K562 (cell line): ENCODE data around the gene KCNK7. TPM values are rescaled to one million over a fixed set of nuclear protein-coding genes. Genes with fewer than 3 reads are reported as not detected.

Experiments used
- ATAC-seq: fragments of 200-7000 bp; cut with Tn5 transposase; 3 replicates; pipeline ENCODE4 v1.9.1; 2020; ENCODE audit warnings: moderate library complexity
- BruUV-seq: library from RNA; stranded (reverse); fragments of 400-500 nt; replicated peaks from 2 replicates; lab custom pipeline; 2021; lab: Mats Ljungman, UMichigan
- CTCF ChIA-PET: fragments of 300-600 bp; formaldehyde crosslinking; extraction: SDS; loops from one replicate; lab custom pipeline; 2021; ENCODE audit warnings: low intra/inter-chr PET ratio; lab: Yijun Ruan, JAX
- POLR2A ChIA-PET: fragments of 300-600, 350-650 bp; sonication (Branson Sonifier 250); formaldehyde crosslinking; extraction: SDS; loops from one replicate; lab custom pipeline; 2021; ENCODE audit warnings: antibody characterized with exemption, inconsistent platforms; lab: Yijun Ruan, JAX
- DNase-seq, 4 experiments: peaks; one replicate each; pipeline versions ENCODE4 v3.0.0 to v3.0.0-alpha.2; 2011 to 2018; ENCODE audit warnings: low spot score in 3 of 4, mixed read lengths in 3 of 4; ENCODE audit errors: extremely low read depth in 1 of 4
- FAIRE-seq: peaks from 2 replicates; lab custom pipeline; 2011; peaks lifted over from hg19 to GRCh38; lab: Jason Lieb, UNC
- H2AFZ ChIP-seq: 2 replicates; pipeline ENCODE4 v1.6.0; 2011; ENCODE audit warnings: low read depth, low read length, control low read depth, inconsistent platforms
- H3K27ac ChIP-seq: fragments of 200-600 bp; 3 replicates; pipeline ENCODE4 v1.8.0; 2011; ENCODE audit warnings: low read depth, mild to moderate bottlenecking, control low read depth, inconsistent platforms, low read length, moderate library complexity, mixed read lengths; ENCODE audit errors: extremely low read depth
- H3K27me3 ChIP-seq, 2 experiments: fragments of 300-600 bp in 1 of 2; 2 replicates in 1 of 2; 3 replicates in 1 of 2; pipeline versions ENCODE4 v1.6.0 to v1.8.0; 2011; ENCODE audit warnings: inconsistent platforms in 2 of 2, low read length in 2 of 2, mild to moderate bottlenecking in 1 of 2, mixed read lengths in 1 of 2, moderate library complexity in 1 of 2; ENCODE audit not compliant: control insufficient read depth in 2 of 2, insufficient read depth in 2 of 2
- H3K36me3 ChIP-seq: fragments of 300-600 bp; 3 replicates; pipeline ENCODE4 v1.8.0; 2011; ENCODE audit warnings: mild to moderate bottlenecking, low read length, inconsistent platforms; ENCODE audit not compliant: control insufficient read depth, insufficient read depth
- H3K4me1 ChIP-seq, 2 experiments: fragments of 200-600 bp in 1 of 2; replicated peaks in 1 of 2; 2 replicates in 1 of 2; 3 replicates in 1 of 2; pipeline versions ENCODE4 v1.5.1 to v1.8.0; 2011; ENCODE audit warnings: inconsistent platforms in 2 of 2, low read length in 2 of 2, mild to moderate bottlenecking in 1 of 2, mixed read lengths in 1 of 2, moderate library complexity in 1 of 2; ENCODE audit not compliant: control insufficient read depth in 2 of 2, insufficient read depth in 2 of 2
- H3K4me2 ChIP-seq: 2 replicates; pipeline ENCODE4 v1.6.1; 2011; ENCODE audit warnings: low read length, control low read depth, inconsistent platforms, mixed read lengths; ENCODE audit not compliant: insufficient read depth
- H3K4me3 ChIP-seq: fragments of 200-600 bp; sonication (generic), shearing (Covaris generic); 2 replicates; pipeline ENCODE4 v1.5.1; 2016; ENCODE audit warnings: control low read depth, inconsistent platforms
- H3K79me2 ChIP-seq: fragments of 200-600 bp; 3 replicates; pipeline ENCODE4 v1.8.0; 2011; ENCODE audit warnings: low read length, inconsistent platforms; ENCODE audit not compliant: control insufficient read depth, insufficient read depth
- H3K9ac ChIP-seq, 2 experiments: 2 replicates each; pipeline versions ENCODE4 v1.6.0 to v1.6.1; 2011; ENCODE audit warnings: low read depth in 2 of 2, low read length in 2 of 2, control low read depth in 1 of 2, inconsistent platforms in 1 of 2, mild to moderate bottlenecking in 1 of 2, mixed read lengths in 1 of 2; ENCODE audit not compliant: insufficient read depth in 1 of 2
- H3K9me1 ChIP-seq: one replicate; pipeline ENCODE4 v1.6.0; 2011; ENCODE audit warnings: inconsistent platforms, mild to moderate bottlenecking, low read length, moderate library complexity; ENCODE audit not compliant: control insufficient read depth, insufficient read depth
- H3K9me3 ChIP-seq: replicated peaks from 2 replicates; pipeline ENCODE4 v1.5.1; 2011; ENCODE audit warnings: low read depth, low read length, inconsistent platforms; ENCODE audit not compliant: control insufficient read depth, insufficient read depth
- H4K20me1 ChIP-seq: replicated peaks from 2 replicates; pipeline ENCODE4 v1.6.1; 2011; ENCODE audit warnings: low read length, inconsistent platforms, mixed read lengths; ENCODE audit not compliant: control insufficient read depth, insufficient read depth
- ARNT ChIP-seq, 2 experiments: fragments of 450-650 bp; IDR thresholded peaks; 2 replicates each; pipeline ENCODE4 v1.6.1; 2016; ENCODE audit warnings: mild to moderate bottlenecking in 1 of 2
- BCLAF1 ChIP-seq, 2 experiments: fragments of 450-650 bp in 1 of 2; IDR thresholded peaks; 2 replicates each; pipeline ENCODE4 v1.6.1; 2011 to 2017; ENCODE audit warnings: low read depth in 2 of 2, antibody characterized with exemption in 1 of 2, borderline replicate concordance in 1 of 2, low read length in 1 of 2, mild to moderate bottlenecking in 1 of 2, mixed read lengths in 1 of 2; ENCODE audit not compliant: control insufficient read depth in 1 of 2
- HCFC1 ChIP-seq: IDR thresholded peaks from 2 replicates; pipeline ENCODE4 v1.6.1; 2012; ENCODE audit warnings: low read depth, low read length, improper control_type of control experiment
- NFATC3 ChIP-seq: fragments of 450-650 bp; IDR thresholded peaks from 2 replicates; pipeline ENCODE4 v1.6.1; 2017; ENCODE audit warnings: mild to moderate bottlenecking
- POLR2G ChIP-seq: fragments of 200-400 bp; formaldehyde crosslinking; IDR thresholded peaks from 2 replicates; pipeline ENCODE4 v1.6.1; 2017; ENCODE audit warnings: low read depth, mild to moderate bottlenecking, antibody characterized with exemption, low read length, moderate library complexity
- RBFOX2 ChIP-seq: fragments of 200-400 bp; formaldehyde crosslinking; IDR thresholded peaks from 2 replicates; pipeline ENCODE4 v1.6.1; 2017; ENCODE audit warnings: low read depth, mild to moderate bottlenecking, low read length, moderate library complexity
- SRSF9 ChIP-seq: fragments of 200-400 bp; formaldehyde crosslinking; IDR thresholded peaks from 2 replicates; pipeline ENCODE4 v1.6.1; 2017; ENCODE audit warnings: low read depth, low read length, borderline replicate concordance
- ZBTB33 ChIP-seq: sonication (generic); formaldehyde crosslinking; IDR thresholded peaks from 2 replicates; pipeline ENCODE4 v1.8.1; 2023; ENCODE audit warnings: mild to moderate bottlenecking, missing genetic modification reagents
- ZNF165 ChIP-seq: fragments of 250-450 bp; sonication (Bioruptor Pico); IDR thresholded peaks from 2 replicates; pipeline ENCODE4 v1.4.0; 2020; ENCODE audit warnings: borderline replicate concordance
- ZNF239 ChIP-seq: fragments of 250-450 bp; sonication (Bioruptor Pico); IDR thresholded peaks from 2 replicates; pipeline ENCODE4 v1.4.0; 2020; ENCODE audit warnings: mild to moderate bottlenecking
- ZNF609 ChIP-seq: sonication (generic); formaldehyde crosslinking; IDR thresholded peaks from 2 replicates; pipeline ENCODE4 v1.8.1; 2023; ENCODE audit warnings: missing genetic modification reagents, mild to moderate bottlenecking, borderline replicate concordance
- WGBS: fragments of 100-300 bp; shearing (Covaris generic); methylation state at CpG from one replicate; pipeline ENCODE4 v1.1.6; 2016; ENCODE audit warnings: low coverage, mixed read lengths; ENCODE audit not compliant: insufficient coverage; ENCODE audit errors: missing lambda C conversion rate; 5-methylcytosine and 5-hydroxymethylcytosine counted together
- in situ Hi-C: fragments of 300-500 bp; cut with MboI; formaldehyde crosslinking; loops from 4 replicates; pipeline ENCODE4 v1.15.0; 2018; ENCODE audit warnings: inconsistent platforms, mixed read lengths
- intact Hi-C: fragments of 100-400 bp; cut with micrococcal nuclease; formaldehyde crosslinking; loops from 2 replicates; pipeline ENCODE4 v1.14.2; 2022
- polyA plus RNA-seq, 8 experiments: library from polyadenylated mRNA; depleted of rRNA in 4 of 8; stranded (reverse) in 5 of 8; unstranded in 3 of 8; fragments of >200 nt; fragmentation: Nextera tagmentation in 2 of 8; fragmentation: Illumina TruSeq in 1 of 8; extraction: Ambion mirVana in 2 of 8; extraction: Trizol in 1 of 8; gene quantifications; 2 replicates each; pipeline versions ENCODE4 v1.2.1 to v1.2.3, GENCODE V29; 2011 to 2014; ENCODE audit warnings: inconsistent platforms in 1 of 8, missing spikeins in 1 of 8
- total RNA-seq, 7 experiments: library from RNA; depleted of rRNA in 6 of 7; stranded (reverse); fragments of >200 nt in 6 of 7; fragmentation: Illumina TruSeq in 2 of 7; extraction: Trizol in 2 of 7; gene quantifications; 2 replicates each; pipeline versions ENCODE4 v1.2.1 to v1.2.3, GENCODE V29; 2011 to 2021; ENCODE audit warnings: low replicate concordance in 1 of 7

The KCNK7 gene
- total and polyA plus RNA-seq, 9 of the 15 experiments (the other 6 are each of a cell fraction or from before 2014, with no cell fraction given): 0.07 to 0.40 TPM; not detected in 7

GRCh38 chr11:65599216-65599954, 3.8 kb upstream of the KCNK7 start:
- peaks cover 26% of the 10 kb centered on the region; the same call in 1 of the 3 replicates for H3K36me3 ChIP-seq
- H3K27me3 ChIP-seq: no peaks in the 10 kb centered on the region
- H3K79me2 ChIP-seq: no peaks in the 10 kb centered on the region
- no TSS peak for BruUV-seq
- intact Hi-C loops: no loop called here
- no peak overlapping the region for H3K4me2 ChIP-seq
- in situ Hi-C loops: no loop called here
- peaks cover 6 to 27% of the 10 kb centered on the region in 2 experiments; a peak in 4 of 5 replicates for H3K4me1 ChIP-seq
- H3K9me3 ChIP-seq: no peaks in the 10 kb centered on the region
- no peak overlapping the region for H3K9ac ChIP-seq
- CTCF ChIA-PET: no interaction called here
- POLR2A ChIA-PET: interaction anchor here (0.5 to 2.5 kb wide), 4 partner anchors 11 to 257 kb away, joined by 3 to 7 read pairs (median 4); no protein-coding TSS in a partner anchor
- no peak for ATAC-seq
- 92% methylated on average over 14 of the region's 49 CpGs for WGBS
- DNase-seq: no peak
- FAIRE-seq: no peak
- no peaks in the 10 kb centered on the region for H4K20me1 ChIP-seq
- no peaks in the 10 kb centered on the region for H3K9me1 ChIP-seq
- no peak overlapping the region for H3K27ac ChIP-seq
- no peak overlapping the region for H2AFZ ChIP-seq
- no peak overlapping the region for H3K4me3 ChIP-seq
- no peak for TF ChIP-seq SRSF9
- peak; percentile 15; the same call in 1 of the 2 replicates for TF ChIP-seq RBFOX2
- no peak for TF ChIP-seq ARNT (IDR thresholded peaks at IDR 0.05)
- peak; percentile 59; the same call in 1 of the 2 replicates for TF ChIP-seq ZBTB33 (CRISPR knock-in tag)
- TF ChIP-seq ZNF165 (CRISPR knock-in tag): no peak
- TF ChIP-seq HCFC1: no peak
- TF ChIP-seq BCLAF1 (IDR thresholded peaks at IDR 0.05; ENCODE audit: borderline replicate concordance in 1 of 2, control insufficient read depth in 1 of 2, low read depth in 2 of 2, low read length in 1 of 2): no peak
- no peak for TF ChIP-seq NFATC3
- no peak for TF ChIP-seq ZNF239 (CRISPR knock-in tag)
- TF ChIP-seq ZNF609 (CRISPR knock-in tag): no peak
- peak; percentile 42; the same call in 1 of the 2 replicates for TF ChIP-seq POLR2G
